Cardiac fibroblast (primary cell): ENCODE results near the gene FAM107B.

Experiments
- DNase-seq, 2 donors: peaks; one replicate each; pipeline versions ENCODE4 v3.0.0 to v3.0.0-alpha.2; 2010; ENCODE audit warnings: low read depth in 2 of 2
- H3K4me3 ChIP-seq, 2 donors: replicated peaks in 1 of 2; 1 replicate in 1 of 2; 2 replicates in 1 of 2; pipeline ENCODE4 v1.5.1; 2011; ENCODE audit warnings: low read depth in 2 of 2, low read length in 2 of 2, mild to moderate bottlenecking in 2 of 2, moderate library complexity in 1 of 2
- CTCF ChIP-seq: IDR thresholded peaks from one replicate; pipeline ENCODE4 v1.5.1; 2011; ENCODE audit warnings: low read depth, mild to moderate bottlenecking, low read length, inconsistent platforms

FAM107B gene

GRCh38 chr10:14558025-14558424 is 216.7 kb downstream of the FAM107B start:
- TF ChIP-seq CTCF: no peak

GRCh38 chr10:14557567-14557966 is 217.1 kb downstream of the FAM107B start:
- TF ChIP-seq CTCF: no peak
- DNase-seq: no peak

More at GRCh38 chr10:14558025-14558424, 216.7 kb downstream of the FAM107B start:
- no peak overlapping the region for H3K4me3 ChIP-seq
- no peak for DNase-seq

GRCh38 chr10:14556285-14556956 is 218.3 kb downstream of the FAM107B start:
- no peak for DNase-seq
- no peak overlapping the region for H3K4me3 ChIP-seq
- TF ChIP-seq CTCF: no peak

More at GRCh38 chr10:14557567-14557966, 217.1 kb downstream of the FAM107B start:
- no peak overlapping the region for H3K4me3 ChIP-seq

- TF ChIP-seq CTCF: no peak
- no peak overlapping the region for H3K4me3 ChIP-seq
- DNase-seq: no peak
Measured at GRCh38 chr10:14555807-14556206, 218.9 kb downstream of the FAM107B start.

- DNase-seq: no peak
- no peak overlapping the region for H3K4me3 ChIP-seq
- no peak for TF ChIP-seq CTCF
Measured at GRCh38 chr10:14554491-14555205, 220.0 kb downstream of the FAM107B start.

GRCh38 chr10:14554091-14554490 is 220.6 kb downstream of the FAM107B start:
- no peak for TF ChIP-seq CTCF
- H3K4me3 ChIP-seq: no peak overlapping the region
- DNase-seq: no peak
